OCI-LY1 (cell line): ENCODE results near the gene DAAM2.

Experiments
- H2AFZ ChIP-seq: fragments of 200-600 bp; sonication (generic), shearing (Covaris generic); 2 replicates; pipeline ENCODE4 v1.6.0; 2014; ENCODE audit warnings: antibody characterized with exemption, mild to moderate bottlenecking, low read length
- H3F3A ChIP-seq: fragments of 200-600 bp; sonication (generic), shearing (Covaris generic); 2 replicates; pipeline ENCODE4 v1.6.0; 2014; ENCODE audit warnings: mild to moderate bottlenecking, antibody characterized with exemption, low read length, moderate library complexity; ENCODE audit not compliant: insufficient read depth
- H3K27ac ChIP-seq: fragments of 200-600 bp; sonication (generic); 2 replicates; pipeline ENCODE4 v1.5.1; 2014; ENCODE audit warnings: low read length, mixed run types, mild to moderate bottlenecking, low read depth; ENCODE audit not compliant: poor library complexity, severe bottlenecking
- H3K27me3 ChIP-seq: fragments of 200-600 bp; sonication (generic); 2 replicates; pipeline ENCODE4 v1.6.0; 2014; ENCODE audit warnings: antibody characterized with exemption, mild to moderate bottlenecking, low read length, moderate library complexity; ENCODE audit not compliant: insufficient read depth
- H3K36me3 ChIP-seq: fragments of 200-600 bp; sonication (generic); 2 replicates; pipeline ENCODE4 v1.6.1; 2014; ENCODE audit warnings: mild to moderate bottlenecking, antibody characterized with exemption, low read length, moderate library complexity, mixed read lengths; ENCODE audit not compliant: insufficient read depth
- H3K4me1 ChIP-seq: fragments of 200-600 bp; sonication (generic); 2 replicates; pipeline ENCODE4 v1.5.1; 2014; ENCODE audit warnings: mild to moderate bottlenecking, low read length, moderate library complexity; ENCODE audit not compliant: insufficient read depth, severe bottlenecking
- H3K4me2 ChIP-seq: fragments of 200-600 bp; sonication (generic), shearing (Covaris generic); 2 replicates; pipeline ENCODE4 v1.6.1; 2014; ENCODE audit warnings: low read length
- H3K4me3 ChIP-seq: fragments of 200-600 bp; sonication (generic); 2 replicates; pipeline ENCODE4 v1.5.1; 2014; ENCODE audit warnings: low read length, low read depth, mild to moderate bottlenecking, mixed read lengths; ENCODE audit not compliant: poor library complexity, severe bottlenecking
- H3K79me2 ChIP-seq: fragments of 200-600 bp; shearing (Covaris generic); 2 replicates; pipeline ENCODE4 v1.6.1; 2016; ENCODE audit warnings: mixed run types, low read length, mixed read lengths; ENCODE audit not compliant: insufficient read depth
- H3K9ac ChIP-seq: fragments of 200-600 bp; sonication (generic), shearing (Covaris generic); 2 replicates; pipeline ENCODE4 v1.6.1; 2014; ENCODE audit warnings: mild to moderate bottlenecking, low read length, mixed read lengths
- H3K9me2 ChIP-seq: fragments of 200-600 bp; sonication (generic), shearing (Covaris generic); 2 replicates; pipeline ENCODE4 v1.6.1; 2014; ENCODE audit warnings: low read depth, mild to moderate bottlenecking, low read length, mixed read lengths
- H3K9me3 ChIP-seq: fragments of 200-600 bp; shearing (Covaris generic); 2 replicates; pipeline ENCODE4 v1.6.1; 2014; ENCODE audit warnings: low read length, mixed read lengths
- H4K20me1 ChIP-seq: fragments of 200-600 bp; sonication (generic), shearing (Covaris generic); 2 replicates; pipeline ENCODE4 v1.6.0; 2016; ENCODE audit warnings: mild to moderate bottlenecking, low read length; ENCODE audit not compliant: insufficient read depth
- EZH2 ChIP-seq: fragments of 200-600 bp; sonication (generic), shearing (Covaris generic); IDR thresholded peaks from 2 replicates; pipeline ENCODE4 v1.8.0; 2017; ENCODE audit warnings: borderline replicate concordance, mixed run types, mild to moderate bottlenecking, antibody characterized with exemption, low read length, moderate library complexity, mixed read lengths
- TF ChIP-seq, protein P1 (sequence below): fragments of 200-600 bp; sonication (generic), shearing (Covaris generic); IDR thresholded peaks from 2 replicates; pipeline ENCODE4 v1.5.1; 2017; ENCODE audit warnings: mild to moderate bottlenecking, antibody characterized with exemption, low read length, moderate library complexity, mixed read lengths

DAAM2 gene

DNA sequence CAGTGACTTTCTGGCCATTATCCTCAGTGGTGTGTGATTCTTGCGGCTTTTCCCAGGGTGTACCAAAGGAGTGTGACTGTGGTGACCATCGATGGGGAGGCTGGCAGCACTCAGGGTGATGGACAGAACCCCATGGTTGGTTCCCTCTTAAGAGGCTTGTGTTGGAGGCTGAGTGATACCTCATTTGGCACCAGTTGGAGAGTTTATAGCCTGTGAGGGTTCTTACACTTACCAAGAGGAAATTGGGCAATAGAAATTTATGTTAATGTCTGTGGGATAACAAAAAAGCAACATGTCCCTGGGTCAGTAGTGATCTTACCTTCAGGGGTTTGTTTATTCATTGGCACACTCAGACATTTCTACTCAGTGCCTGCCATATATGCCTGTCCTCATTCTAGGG, 37.2 kb downstream of the DAAM2 start:
- TF ChIP-seq EZH2, result no peak
- TF ChIP-seq, protein P1, sequence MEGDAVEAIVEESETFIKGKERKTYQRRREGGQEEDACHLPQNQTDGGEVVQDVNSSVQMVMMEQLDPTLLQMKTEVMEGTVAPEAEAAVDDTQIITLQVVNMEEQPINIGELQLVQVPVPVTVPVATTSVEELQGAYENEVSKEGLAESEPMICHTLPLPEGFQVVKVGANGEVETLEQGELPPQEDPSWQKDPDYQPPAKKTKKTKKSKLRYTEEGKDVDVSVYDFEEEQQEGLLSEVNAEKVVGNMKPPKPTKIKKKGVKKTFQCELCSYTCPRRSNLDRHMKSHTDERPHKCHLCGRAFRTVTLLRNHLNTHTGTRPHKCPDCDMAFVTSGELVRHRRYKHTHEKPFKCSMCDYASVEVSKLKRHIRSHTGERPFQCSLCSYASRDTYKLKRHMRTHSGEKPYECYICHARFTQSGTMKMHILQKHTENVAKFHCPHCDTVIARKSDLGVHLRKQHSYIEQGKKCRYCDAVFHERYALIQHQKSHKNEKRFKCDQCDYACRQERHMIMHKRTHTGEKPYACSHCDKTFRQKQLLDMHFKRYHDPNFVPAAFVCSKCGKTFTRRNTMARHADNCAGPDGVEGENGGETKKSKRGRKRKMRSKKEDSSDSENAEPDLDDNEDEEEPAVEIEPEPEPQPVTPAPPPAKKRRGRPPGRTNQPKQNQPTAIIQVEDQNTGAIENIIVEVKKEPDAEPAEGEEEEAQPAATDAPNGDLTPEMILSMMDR, result no peak
- Histone ChIP-seq H3K9ac (no peak overlapping the region), H3K4me2 (no peak overlapping the region), H3K4me1 (no peaks in the 10 kb centered on the region), H4K20me1 (no peaks in the 10 kb centered on the region), H3K79me2 (no peaks in the 10 kb centered on the region), H3K27ac (no peak overlapping the region), H3F3A (no peaks in the 10 kb centered on the region), H3K27me3 (no peaks in the 10 kb centered on the region), H3K9me3 (no peaks in the 10 kb centered on the region), H3K4me3 (no peak overlapping the region), H2AFZ (no peak overlapping the region), H3K36me3 (no peaks in the 10 kb centered on the region), H3K9me2 (no peaks in the 10 kb centered on the region)

DNA sequence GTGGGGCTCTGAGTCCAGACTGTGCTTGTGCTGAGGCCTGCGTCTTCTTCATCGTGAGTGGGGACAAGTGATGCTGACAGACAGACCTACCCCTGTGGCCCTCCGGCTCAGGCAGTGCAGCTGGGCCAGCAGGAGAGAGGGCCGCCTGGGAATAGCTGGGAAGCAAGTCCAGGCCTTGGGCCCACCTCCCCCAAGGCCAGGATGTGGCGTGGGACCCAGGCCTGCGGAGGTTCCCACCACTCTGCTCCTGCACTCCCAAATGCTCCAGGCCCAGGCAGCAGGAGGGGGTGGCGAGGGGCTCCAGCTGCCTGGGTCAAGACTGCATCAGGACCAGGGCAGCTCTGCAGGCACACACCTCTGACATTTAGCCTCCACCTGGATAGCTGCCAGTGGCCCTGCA, 38.3 kb downstream of the DAAM2 start:
- Histone ChIP-seq H3K4me3 (no peak overlapping the region), H3K79me2 (no peaks in the 10 kb centered on the region), H2AFZ (no peak overlapping the region), H3F3A (no peaks in the 10 kb centered on the region), H3K9ac (no peak overlapping the region), H3K36me3 (no peaks in the 10 kb centered on the region), H4K20me1 (no peaks in the 10 kb centered on the region), H3K27ac (no peak overlapping the region), H3K9me2 (no peaks in the 10 kb centered on the region), H3K4me1 (no peaks in the 10 kb centered on the region), H3K9me3 (no peaks in the 10 kb centered on the region), H3K4me2 (no peak overlapping the region), H3K27me3 (no peaks in the 10 kb centered on the region)
- TF ChIP-seq, protein P1, result no peak
- TF ChIP-seq EZH2, result no peak

DNA sequence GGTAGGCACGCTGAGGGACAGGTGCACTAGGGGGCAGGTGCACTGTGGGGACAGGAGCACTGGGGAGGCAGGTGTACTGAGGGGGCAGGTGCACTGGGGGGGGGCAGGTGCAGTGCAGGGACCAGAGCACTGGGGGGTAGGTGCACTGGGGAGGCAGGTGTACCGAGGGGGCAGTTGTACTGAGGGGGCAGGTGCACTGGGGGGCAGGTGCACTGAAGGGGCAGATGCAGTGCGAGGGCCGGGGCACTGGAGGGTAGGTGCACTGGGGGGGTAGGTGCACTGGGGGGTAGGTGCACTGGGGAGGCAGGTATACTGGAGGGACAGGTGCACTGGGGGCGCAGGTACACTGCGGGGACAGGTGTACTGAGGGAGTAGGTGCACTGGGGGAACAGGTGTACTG, 39.5 kb downstream of the DAAM2 start:
- Histone ChIP-seq H3K79me2 (no peaks in the 10 kb centered on the region), H3K4me1 (no peaks in the 10 kb centered on the region), H3K4me3 (no peak overlapping the region), H3K9me2 (no peaks in the 10 kb centered on the region), H4K20me1 (no peaks in the 10 kb centered on the region), H3F3A (no peaks in the 10 kb centered on the region), H3K9me3 (no peaks in the 10 kb centered on the region), H3K4me2 (no peak overlapping the region), H3K9ac (no peak overlapping the region), H3K27ac (no peak overlapping the region), H3K36me3 (no peaks in the 10 kb centered on the region), H2AFZ (no peak overlapping the region), H3K27me3 (no peaks in the 10 kb centered on the region)
- TF ChIP-seq, protein P1, result no peak
- TF ChIP-seq EZH2, result no peak
